GM19468 (cell line): Measurements from ENCODE around the gene FAAP20.
"Not testable (repeated sequence)": the region's sequence is repeated elsewhere in the genome, so short reads cannot be mapped to it uniquely, and the experiment has no call there.

Experiments used
- ATAC-seq: cut with Tn5 transposase; IDR thresholded peaks from one replicate; pipeline ENCODE4 v1.9.1; 2021; ENCODE audit warnings: mild to moderate bottlenecking, moderate library complexity, moderate number of reproducible peaks; ENCODE audit not compliant: unreplicated experiment; ENCODE audit errors: extremely low read depth

Gene FAAP20

DNA sequence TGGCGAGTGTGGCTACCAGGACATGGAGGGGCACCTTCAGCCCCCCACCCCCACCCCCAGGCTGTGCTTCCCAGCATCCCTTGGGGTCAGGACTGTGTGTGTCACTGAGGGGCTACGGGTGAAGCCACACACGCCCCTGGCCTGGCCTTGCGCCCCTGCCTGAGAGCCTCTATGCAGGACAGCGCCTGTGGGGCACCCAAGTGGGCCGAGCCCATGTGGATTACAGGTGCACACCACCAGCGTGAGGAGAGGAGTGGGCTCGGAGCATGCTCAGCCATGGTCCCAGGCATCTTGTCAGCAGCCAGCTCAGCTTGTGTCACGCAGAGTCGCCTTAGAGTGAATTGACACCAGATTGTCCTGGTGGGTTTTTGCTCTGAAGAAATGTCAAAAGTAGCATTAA, 27.9 kb downstream of the FAAP20 start:
- no peak for ATAC-seq

DNA sequence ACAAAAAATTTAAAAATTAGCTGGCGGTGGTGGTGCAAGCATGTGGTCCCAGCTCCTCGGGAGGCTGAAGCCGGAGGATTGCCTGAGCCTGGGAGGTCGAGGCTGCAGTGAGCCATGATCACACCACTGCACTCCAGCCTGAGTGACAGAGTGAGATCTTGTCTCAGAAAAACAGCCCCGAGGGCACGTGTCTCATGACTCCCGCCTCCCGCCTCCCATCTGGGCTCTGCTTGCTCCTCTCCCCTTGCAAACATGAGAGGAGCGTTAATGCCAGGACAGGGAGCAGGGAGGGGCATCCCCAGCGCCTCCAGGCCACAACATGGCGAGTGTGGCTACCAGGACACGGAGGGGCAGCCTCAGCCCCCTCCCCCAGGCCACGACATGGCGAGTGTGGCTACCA, 28.3 kb downstream of the FAAP20 start:
- no peak for ATAC-seq

DNA sequence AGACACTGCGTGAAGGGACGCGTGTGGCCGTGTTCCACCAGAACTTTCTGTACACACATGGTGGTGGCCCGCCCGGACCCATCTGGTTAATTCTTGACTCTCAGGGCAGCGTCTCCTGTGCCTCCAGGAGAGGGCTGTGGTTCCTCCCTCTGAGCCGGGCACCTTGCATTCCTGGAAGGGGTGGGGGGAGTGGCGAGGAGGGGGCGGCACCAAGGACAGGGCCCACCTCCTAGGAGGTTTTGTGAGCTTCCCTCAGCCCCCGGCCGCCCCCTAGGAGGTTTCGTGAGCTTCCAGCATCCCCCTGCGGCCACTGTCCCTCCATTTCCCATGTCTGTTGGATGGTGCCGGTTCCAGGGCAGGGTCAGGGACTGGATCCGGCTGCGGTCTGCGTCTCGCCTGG, 28.9 kb downstream of the FAAP20 start:
- no peak for ATAC-seq

DNA sequence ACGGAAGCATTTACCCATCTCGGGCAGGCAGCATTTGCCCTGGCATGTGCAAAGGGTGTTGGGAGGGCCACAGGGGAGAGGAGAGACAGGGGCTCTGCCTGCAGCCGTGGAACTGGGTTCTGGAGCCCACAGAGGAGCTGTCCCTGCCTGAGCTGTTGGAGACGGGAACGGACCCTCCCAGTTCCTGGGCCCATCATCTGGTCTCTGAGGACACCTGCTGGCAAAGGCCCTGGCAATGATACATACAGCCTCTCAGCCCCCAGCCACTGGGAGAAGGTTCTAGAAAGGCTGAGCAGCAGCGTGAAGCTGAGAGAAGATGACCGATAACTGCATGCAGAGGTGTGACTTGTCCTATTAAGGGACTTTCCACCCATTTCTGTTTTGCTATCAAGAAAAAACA, 31.4 kb downstream of the FAAP20 start:
- no peak for ATAC-seq

DNA sequence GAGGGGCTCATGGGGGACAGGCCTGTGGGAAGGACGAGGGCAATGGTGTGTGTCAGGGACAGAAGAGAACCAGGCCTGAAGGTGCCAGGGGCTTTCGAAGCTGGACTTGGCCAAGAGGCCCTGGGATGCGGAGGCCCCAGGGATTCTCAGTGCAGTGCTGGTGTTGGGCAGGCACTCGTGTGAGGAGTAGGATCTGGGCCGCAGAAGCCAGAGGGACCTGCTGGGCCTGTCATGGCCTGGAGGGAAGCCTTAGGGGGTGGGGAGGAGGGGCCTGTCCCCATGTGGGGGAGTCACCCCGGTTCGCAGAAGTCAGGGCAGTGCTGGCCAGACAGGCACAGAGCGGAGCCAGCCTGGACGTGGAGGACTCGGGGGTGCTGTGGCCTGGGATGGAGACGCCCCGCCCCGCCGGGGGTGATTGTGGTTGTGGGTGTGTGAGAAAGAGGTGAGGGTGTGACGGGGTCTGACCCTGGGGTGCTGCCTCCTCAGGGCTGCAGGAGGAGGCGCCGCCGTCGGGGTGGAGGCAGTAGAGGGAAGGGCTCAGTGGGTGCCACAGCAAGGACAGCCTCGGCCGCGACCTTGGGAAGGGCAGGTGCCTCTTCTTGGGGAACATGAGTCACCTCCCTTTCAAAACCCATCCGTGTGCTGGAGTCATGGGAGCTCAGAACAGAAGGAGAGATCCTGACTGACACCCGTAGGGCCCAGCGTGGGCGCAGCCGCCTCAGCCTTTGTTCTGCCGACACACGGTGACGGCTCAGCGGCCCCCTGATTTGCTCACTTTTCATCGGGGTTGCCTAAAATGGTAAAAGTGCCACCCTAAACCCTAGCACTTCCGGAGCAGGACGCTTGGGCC, 33.9 kb downstream of the FAAP20 start:
- ATAC-seq: no peak

DNA sequence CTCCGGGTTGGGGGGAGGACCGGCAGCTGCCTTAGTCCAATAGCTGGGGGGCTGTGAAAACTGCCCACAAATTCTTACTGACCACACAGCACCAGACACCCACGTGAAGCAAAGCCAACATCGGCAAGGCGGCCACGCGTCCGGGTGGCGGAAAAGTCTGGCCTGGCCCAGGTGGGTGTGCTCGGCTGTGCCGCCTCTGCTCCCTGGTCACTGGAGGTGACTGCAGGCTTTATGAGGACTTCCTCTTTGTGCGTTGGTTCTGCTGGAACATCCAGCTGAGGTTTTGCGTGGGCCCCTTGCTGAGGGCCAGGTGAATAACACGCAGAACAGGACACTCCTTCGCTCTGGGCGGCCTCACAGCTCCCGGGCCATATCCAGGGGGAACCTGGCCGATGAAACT, 35.4 kb downstream of the FAAP20 start:
- no peak for ATAC-seq

DNA sequence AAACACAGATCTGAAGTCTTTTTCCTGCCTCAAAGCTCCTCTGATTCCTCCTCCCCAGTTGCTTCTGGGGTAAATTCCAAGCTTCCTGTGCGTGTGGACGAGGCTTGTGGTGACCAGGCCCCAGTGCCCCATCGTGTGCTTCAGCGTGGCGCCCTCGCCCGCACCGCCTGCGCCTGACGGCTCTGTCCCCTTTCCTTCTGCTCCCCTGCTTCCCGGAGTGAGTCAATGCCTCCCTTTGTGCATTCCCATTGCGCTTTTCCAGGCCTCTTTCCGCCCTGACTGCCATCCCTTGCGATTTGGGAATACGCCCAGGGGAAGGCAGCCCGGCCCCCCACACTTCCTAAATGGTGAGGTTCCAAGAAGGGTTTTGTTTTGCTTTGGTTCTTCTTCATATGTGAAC, 36.3 kb downstream of the FAAP20 start:
- no peak for ATAC-seq

DNA sequence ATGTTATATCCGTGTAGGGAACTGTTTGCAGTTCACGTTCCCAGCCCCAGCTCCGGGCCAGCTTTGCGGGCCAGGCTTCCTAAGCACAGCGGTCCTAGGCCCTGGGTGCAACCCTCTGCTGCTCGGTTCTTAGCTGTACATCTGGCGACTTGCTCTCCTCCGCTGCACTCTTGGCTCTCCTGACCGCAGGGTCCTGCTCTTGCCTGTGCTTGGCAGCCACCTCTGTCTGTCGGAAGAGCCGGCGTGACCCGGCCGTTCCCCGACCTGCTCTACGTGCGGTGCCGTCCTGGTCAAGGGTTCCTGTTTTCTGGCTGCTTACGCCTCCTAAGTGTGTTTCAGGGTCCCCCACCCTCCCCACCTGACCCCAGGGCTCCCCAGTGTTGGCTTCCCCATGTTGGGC, 36.7 kb downstream of the FAAP20 start:
- no peak for ATAC-seq

DNA sequence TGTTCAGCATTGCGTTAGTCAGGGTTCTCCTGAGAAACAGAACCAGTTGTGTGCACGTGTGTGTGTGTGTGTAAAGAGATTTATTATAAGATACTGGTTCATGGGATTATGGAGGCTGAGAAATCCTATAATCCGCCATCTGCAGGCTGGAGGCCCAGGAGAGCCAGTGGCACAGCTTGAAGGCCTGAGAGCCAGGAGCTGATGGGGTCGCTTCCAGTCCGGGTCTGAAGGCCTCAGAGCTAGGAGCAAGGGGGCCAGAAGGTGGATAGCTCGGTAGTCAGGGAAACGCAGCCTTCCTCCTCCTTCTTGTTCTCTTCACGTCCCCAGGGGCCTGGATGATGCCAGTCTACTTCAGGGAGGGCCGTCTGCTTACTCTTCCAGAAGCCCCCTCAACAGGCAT, 37.7 kb downstream of the FAAP20 start:
- no peak for ATAC-seq

DNA sequence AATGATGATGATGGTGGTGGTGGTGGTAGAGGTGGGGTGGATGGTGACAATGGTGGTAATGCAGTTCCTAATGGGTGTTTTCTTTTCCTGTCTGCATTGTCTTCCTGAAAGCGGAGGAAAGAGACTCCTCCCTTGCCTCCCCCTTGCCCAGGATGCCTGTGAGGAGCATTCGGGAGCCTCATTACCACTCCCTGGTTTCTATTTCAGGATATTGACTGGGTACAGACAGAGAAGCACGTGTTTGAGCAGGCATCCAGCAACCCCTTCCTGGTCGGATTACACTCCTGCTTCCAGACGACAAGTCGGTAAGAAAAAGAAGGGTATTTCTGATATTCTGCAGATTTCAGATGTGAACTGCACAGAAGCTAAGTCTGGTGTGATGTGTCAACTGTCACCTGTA, 38.8 kb downstream of the FAAP20 start:
- no peak for ATAC-seq

DNA sequence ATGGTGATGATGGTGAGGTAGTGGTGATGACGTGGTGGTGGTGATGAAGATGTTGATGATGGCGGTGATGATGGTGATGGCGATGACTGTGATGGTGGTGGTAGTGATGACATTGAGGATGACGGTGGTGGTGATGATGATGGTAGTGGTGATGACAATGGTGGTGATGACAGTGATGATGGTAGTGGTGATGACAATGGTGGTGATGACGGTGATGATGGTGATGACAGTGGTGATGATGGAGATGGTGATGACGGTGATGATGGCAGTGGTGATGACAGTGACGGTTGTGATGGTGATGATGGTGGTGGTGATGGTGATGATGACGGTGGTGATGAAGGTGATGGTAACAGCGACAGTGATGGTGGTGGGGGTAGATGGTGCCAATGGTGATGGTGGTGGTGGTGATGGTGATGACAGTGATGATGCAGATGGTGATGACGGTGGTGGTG, 39.4 kb downstream of the FAAP20 start:
- no peak for ATAC-seq

DNA sequence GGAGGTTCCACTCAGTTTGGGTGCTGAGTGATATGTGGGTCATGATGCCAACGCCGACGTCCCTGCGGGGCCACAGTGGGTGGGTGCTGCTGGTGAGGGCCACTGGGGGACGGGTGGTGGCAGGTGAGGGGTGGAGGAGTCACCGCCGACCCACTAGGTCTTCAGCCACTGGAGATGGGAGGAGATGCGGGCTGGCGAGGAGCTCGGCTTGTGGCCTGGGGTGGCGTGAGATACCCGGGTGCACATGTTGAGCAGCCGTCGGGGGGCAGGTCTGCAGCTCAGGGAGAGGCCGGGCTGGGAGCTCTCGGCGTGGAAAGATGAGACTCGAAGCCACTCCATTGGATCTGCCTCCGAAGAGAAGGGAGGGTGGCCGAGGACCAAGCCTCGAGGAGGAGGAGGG, 40.5 kb downstream of the FAAP20 start:
- ATAC-seq: no peak

DNA sequence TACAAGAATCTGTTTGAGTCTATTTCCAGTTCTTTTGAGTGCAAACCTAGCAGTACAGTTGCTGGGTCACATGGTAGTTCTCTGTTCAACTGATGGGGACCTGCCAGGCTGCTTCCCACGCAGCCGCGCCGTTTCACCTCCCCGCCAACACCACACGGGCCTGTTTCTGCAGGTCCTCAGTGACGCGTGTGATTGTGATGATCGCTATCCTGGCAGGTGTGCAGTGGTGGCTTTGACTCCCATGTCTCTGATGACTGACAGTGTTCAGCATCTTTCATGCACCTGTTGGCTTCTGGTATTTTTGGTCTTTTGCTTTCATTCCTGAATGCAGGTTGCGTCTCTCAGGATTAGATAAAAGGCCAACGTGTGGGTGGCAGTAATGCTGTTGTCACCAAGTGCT, 41.6 kb downstream of the FAAP20 start:
- no peak for ATAC-seq

DNA sequence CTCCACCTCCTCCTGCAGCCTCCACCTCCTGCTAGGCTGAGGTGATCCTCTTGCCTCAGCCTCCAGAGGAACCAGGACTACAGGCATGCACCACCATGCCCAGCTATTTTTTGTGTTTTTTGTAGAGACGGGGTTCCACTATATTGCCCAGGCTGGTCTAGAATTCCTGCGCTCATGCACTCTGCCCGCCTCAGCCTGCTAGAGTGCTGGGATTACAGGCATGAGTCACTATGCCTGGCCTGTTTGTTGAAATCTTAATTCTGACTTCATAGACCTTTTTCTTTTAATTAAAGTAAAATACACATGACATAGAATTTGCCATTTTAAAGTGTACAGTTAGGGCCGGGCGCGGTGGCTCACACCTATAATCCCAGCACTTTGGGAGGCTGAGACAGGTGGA, 42.7 kb downstream of the FAAP20 start:
- ATAC-seq: no peak

DNA sequence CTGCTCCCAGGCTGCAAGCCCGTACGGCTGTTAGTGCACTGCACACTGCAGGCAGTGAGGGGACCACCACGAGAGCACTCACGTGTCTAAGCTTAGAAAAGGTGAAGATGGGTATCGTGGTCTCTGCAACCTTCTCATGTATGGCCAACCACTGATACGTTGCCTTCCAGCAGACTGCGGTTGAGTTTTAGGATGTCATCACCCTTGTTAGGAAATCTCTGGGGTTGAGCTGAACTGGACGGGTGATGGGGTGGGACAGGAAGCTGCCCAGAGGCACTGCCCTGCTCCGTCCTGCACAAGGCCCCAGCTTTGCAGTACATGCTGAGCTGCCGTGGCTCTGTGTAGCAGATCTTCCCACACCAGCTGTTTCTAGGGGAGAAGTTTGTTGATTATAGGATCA, 43.3 kb downstream of the FAAP20 start:
- ATAC-seq: no peak

DNA sequence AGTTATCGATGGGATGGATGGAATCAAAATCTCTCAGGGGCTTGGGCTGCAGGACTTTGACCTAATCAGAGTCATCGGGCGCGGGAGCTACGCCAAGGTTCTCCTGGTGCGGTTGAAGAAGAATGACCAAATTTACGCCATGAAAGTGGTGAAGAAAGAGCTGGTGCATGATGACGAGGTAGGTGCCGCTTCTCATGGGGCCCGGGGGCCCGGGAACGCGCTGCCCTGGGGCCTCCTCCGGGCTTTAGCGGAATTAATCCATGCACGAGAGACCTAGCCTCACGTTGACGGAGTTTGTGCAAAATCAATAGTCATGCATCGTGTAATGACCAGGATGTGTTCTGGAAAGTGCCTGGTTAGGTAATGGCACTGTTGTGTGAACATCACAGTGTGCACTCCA, 43.8 kb downstream of the FAAP20 start:
- no peak for ATAC-seq

DNA sequence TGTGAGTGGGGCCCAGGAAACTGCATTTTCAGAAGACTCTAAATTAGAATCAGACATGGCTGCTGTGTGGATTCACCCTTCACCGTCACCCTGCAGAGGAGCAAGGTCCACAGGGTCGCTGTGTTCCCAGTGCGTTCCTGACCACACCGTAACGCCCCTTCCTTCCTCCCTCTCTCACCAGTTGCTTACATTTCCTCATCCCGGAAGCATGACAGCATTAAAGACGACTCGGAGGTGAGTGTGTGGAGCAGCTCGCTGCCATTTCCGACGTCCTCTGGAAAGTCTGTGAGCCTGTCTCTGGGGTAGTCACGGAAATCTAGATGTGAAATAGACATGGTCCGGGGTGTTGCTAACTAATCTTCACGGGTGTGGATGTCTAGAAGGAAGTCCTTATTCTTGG, 45.9 kb downstream of the FAAP20 start:
- ATAC-seq: no peak

DNA sequence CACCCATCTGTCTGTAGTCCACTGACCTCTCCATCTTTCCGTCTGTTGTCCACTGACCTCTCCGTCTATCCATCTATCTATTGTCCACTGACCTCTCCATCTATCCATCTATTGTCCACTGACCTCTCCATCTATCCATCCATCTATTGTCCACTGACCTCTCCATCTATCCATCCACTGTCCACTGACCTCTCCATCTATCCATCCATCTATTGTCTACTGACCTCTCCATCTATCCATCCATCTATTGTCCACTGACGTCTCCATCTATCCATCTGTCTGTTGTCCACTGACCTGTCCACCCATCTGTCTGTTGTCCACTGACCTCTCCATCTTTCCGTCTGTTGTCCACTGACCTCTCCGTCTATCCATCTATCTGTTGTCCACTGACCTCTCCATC, 46.7 kb downstream of the FAAP20 start:
- not testable (repeated sequence) for ATAC-seq

DNA sequence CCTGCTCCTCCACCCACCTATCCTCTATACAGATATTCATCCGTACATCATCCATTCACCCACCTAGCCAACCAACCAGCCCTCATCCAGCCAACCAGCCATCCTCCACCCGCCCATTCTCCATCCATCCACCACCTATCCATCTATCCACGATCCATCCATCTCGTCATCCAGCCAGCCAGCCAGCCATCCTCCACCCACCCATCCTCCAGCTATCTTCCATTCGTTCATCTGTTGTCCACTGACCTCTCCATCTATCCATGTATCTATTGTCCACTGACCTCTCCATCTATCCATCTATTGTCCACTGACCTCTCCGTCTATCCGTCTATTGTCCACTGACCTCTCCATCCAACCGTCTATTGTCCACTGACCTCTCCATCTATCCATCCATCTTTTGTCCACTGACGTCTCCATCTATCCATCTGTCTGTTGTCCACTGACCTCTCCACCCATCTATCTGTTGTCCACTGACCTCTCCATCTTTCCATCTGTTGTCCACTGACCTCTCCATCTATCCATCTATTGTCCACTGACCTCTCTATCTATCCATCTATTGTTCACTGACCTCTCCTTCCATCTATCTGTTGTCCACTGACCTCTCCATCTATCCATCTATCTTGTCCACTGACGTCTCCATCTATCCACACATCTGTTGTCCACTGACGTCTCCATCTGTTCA, 47.6 kb downstream of the FAAP20 start:
- ATAC-seq: no peak

DNA sequence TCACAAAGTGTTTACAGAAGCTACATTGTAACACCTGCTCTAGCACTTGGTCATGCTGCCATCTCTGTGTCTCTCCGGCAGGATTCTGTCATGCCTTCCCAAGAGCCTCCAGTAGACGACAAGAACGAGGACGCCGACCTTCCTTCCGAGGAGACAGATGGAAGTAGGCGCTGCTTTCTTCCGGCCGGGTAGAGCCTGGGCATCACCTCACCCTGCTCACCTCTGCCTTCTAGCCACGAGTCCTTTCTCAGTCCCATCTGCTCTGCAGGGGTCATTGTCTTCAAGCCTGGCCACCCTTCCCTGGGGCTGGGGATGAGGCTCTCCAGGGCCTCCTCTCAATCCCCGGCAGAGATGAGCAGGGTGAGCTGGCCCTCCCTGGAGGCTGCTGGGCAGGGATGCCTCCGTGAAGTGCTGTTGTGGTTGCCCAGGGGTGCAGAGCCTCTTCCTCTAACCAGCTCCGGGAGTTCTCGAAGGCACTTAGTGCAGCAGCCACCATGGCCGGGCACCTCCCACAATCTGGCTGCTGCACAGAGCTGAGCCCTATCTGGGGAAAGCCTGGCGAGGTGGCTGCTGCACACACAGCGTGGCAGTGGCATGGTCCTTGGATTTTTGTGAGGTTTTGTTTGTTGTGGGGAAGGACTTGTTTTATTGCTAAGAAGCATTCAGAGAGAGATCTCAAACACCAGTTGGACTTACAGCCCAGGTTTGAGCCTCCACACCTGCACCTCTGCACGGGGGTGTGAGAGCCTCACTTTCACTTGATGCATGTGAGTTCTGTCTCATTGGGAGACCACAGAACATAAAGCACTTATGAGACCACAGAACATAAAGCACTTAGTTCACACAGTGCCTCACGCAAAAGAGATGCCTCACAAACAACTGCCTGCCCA, 48.4 kb downstream of the FAAP20 start:
- no peak for ATAC-seq
